H9 (cell line): ENCODE results near the gene PDE8A. TPM values are rescaled to one million over a fixed set of nuclear protein-coding genes. Genes with fewer than 3 reads are reported as not detected.

Source experiments
- DNase-seq: peaks from one replicate; pipeline ENCODE4 v3.0.0-alpha.2; 2017
- H2AFZ ChIP-seq: one replicate; pipeline ENCODE4 v1.6.1; 2013; ENCODE audit warnings: mild to moderate bottlenecking, low read length, control low read depth, moderate library complexity
- H2AK5ac ChIP-seq: 2 replicates; pipeline ENCODE4 v1.6.1; 2013; ENCODE audit warnings: low read length, control low read depth, mixed read lengths; ENCODE audit not compliant: insufficient read length
- H2BK120ac ChIP-seq: one replicate; pipeline ENCODE4 v1.6.1; 2013; ENCODE audit warnings: low read depth, mild to moderate bottlenecking, low read length, control low read depth, inconsistent platforms; ENCODE audit not compliant: poor library complexity, severe bottlenecking
- H2BK12ac ChIP-seq: 2 replicates; pipeline ENCODE4 v1.6.1; 2013; ENCODE audit warnings: low read length, control low read depth, mixed read lengths, low read depth; ENCODE audit not compliant: insufficient read length
- H2BK15ac ChIP-seq: 2 replicates; pipeline ENCODE4 v1.6.1; 2013; ENCODE audit warnings: low read depth, low read length, control low read depth
- H2BK20ac ChIP-seq: one replicate; pipeline ENCODE4 v1.6.1; 2013; ENCODE audit warnings: low read depth, mild to moderate bottlenecking, low read length, control low read depth, inconsistent platforms; ENCODE audit not compliant: poor library complexity, severe bottlenecking
- H2BK5ac ChIP-seq: 2 replicates; pipeline ENCODE4 v1.6.1; 2013; ENCODE audit warnings: low read length, control low read depth, mixed read lengths; ENCODE audit not compliant: insufficient read length
- H3K14ac ChIP-seq: 2 replicates; pipeline ENCODE4 v1.6.1; 2013; ENCODE audit warnings: low read length, control low read depth; ENCODE audit not compliant: insufficient read depth
- H3K18ac ChIP-seq: 2 replicates; pipeline ENCODE4 v1.6.1; 2013; ENCODE audit warnings: low read depth, mild to moderate bottlenecking, mixed read lengths, low read length, control low read depth; ENCODE audit not compliant: insufficient read length
- H3K23ac ChIP-seq: 2 replicates; pipeline ENCODE4 v1.6.1; 2013; ENCODE audit warnings: low read length, control low read depth, mixed read lengths, low read depth; ENCODE audit not compliant: insufficient read length
- H3K23me2 ChIP-seq: 2 replicates; pipeline ENCODE4 v1.6.1; 2013; ENCODE audit warnings: low read depth, mild to moderate bottlenecking, mixed read lengths, low read length, control low read depth; ENCODE audit not compliant: insufficient read length, poor library complexity, severe bottlenecking
- H3K27ac ChIP-seq: 2 replicates; pipeline ENCODE4 v1.5.1; 2013; ENCODE audit warnings: low read length, control low read depth, mixed read lengths, low read depth; ENCODE audit not compliant: insufficient read length
- H3K27me3 ChIP-seq: 2 replicates; pipeline ENCODE4 v1.6.1; 2013; ENCODE audit warnings: low read length, control low read depth, inconsistent platforms; ENCODE audit not compliant: insufficient read depth
- H3K4ac ChIP-seq: 2 replicates; pipeline ENCODE4 v1.6.1; 2013; ENCODE audit warnings: low read depth, mild to moderate bottlenecking, control low read depth, inconsistent platforms, low read length, moderate library complexity
- H3K4me1 ChIP-seq: 2 replicates; pipeline ENCODE4 v1.6.1; 2013; ENCODE audit warnings: low read length, control low read depth, inconsistent platforms; ENCODE audit not compliant: insufficient read depth
- H3K4me2 ChIP-seq: 2 replicates; pipeline ENCODE4 v1.6.1; 2013; ENCODE audit warnings: low read length, control low read depth, mixed read lengths; ENCODE audit not compliant: insufficient read length, insufficient read depth
- H3K56ac ChIP-seq: 2 replicates; pipeline ENCODE4 v1.6.1; 2013; ENCODE audit warnings: low read depth, mild to moderate bottlenecking, mixed read lengths, low read length, control low read depth; ENCODE audit not compliant: insufficient read length
- H3K79me1 ChIP-seq: 2 replicates; pipeline ENCODE4 v1.6.1; 2013; ENCODE audit warnings: low read depth, mild to moderate bottlenecking, moderate library complexity, low read length, control low read depth, inconsistent platforms; ENCODE audit not compliant: insufficient read depth, poor library complexity, severe bottlenecking
- H3K79me2 ChIP-seq: 2 replicates; pipeline ENCODE4 v1.6.1; 2013; ENCODE audit warnings: low read length, control low read depth, inconsistent platforms; ENCODE audit not compliant: insufficient read depth
- H3K9ac ChIP-seq: 2 replicates; pipeline ENCODE4 v1.6.1; 2013; ENCODE audit warnings: low read length, control low read depth, mixed read lengths; ENCODE audit not compliant: insufficient read length; ENCODE audit errors: extremely low read depth
- H3K9me3 ChIP-seq: one replicate; pipeline ENCODE4 v1.6.1; 2013; ENCODE audit warnings: low read depth, low read length, inconsistent platforms; ENCODE audit not compliant: control insufficient read depth
- H3T11ph ChIP-seq: one replicate; pipeline ENCODE4 v1.6.1; 2013; ENCODE audit warnings: mild to moderate bottlenecking, low read length, control low read depth, inconsistent platforms
- H4K20me1 ChIP-seq: one replicate; pipeline ENCODE4 v1.6.1; 2013; ENCODE audit not compliant: control insufficient read depth, insufficient read length, insufficient read depth
- H4K5ac ChIP-seq: 2 replicates; pipeline ENCODE4 v1.6.1; 2013; ENCODE audit warnings: low read depth, mild to moderate bottlenecking, mixed read lengths, low read length, control low read depth; ENCODE audit not compliant: insufficient read length
- H4K8ac ChIP-seq: replicated peaks from 2 replicates; pipeline ENCODE4 v1.6.1; 2013; ENCODE audit warnings: low read length, control low read depth, mixed read lengths, low read depth; ENCODE audit not compliant: insufficient read length
- H4K91ac ChIP-seq: 2 replicates; pipeline ENCODE4 v1.6.1; 2013; ENCODE audit warnings: low read depth, mild to moderate bottlenecking, moderate library complexity, mixed read lengths, low read length, control low read depth; ENCODE audit not compliant: insufficient read length
- H3K27ac Mint-ChIP-seq, 3 experiments: 2 replicates in 2 of 3; 3 replicates in 1 of 3; pipeline ENCODE4 v1.8.0; 2020 to 2021; ENCODE audit warnings: mixed read lengths in 3 of 3, mild to moderate bottlenecking in 1 of 3, moderate library complexity in 1 of 3
- H3K27me3 Mint-ChIP-seq: 2 replicates; pipeline ENCODE4 v1.8.0; 2021; ENCODE audit warnings: low read depth, mild to moderate bottlenecking, moderate library complexity, mixed read lengths
- H3K36me3 Mint-ChIP-seq, 3 experiments: 2 replicates in 2 of 3; 3 replicates in 1 of 3; pipeline ENCODE4 v1.8.0; 2020 to 2021; ENCODE audit warnings: low read depth in 3 of 3, mixed read lengths in 3 of 3; ENCODE audit not compliant: insufficient read depth in 1 of 3
- H3K4me1 Mint-ChIP-seq, 2 experiments: 2 replicates each; pipeline ENCODE4 v1.8.0; 2020; ENCODE audit warnings: mixed read lengths in 2 of 2
- H3K4me3 Mint-ChIP-seq, 2 experiments: 2 replicates in 1 of 2; 3 replicates in 1 of 2; pipeline ENCODE4 v1.8.0; 2020 to 2021; ENCODE audit warnings: mild to moderate bottlenecking in 2 of 2, mixed read lengths in 2 of 2, moderate library complexity in 1 of 2
- H3K9me3 Mint-ChIP-seq, 2 experiments: 2 replicates in 1 of 2; 3 replicates in 1 of 2; pipeline ENCODE4 v1.8.0; 2020; ENCODE audit warnings: mild to moderate bottlenecking in 2 of 2, mixed read lengths in 2 of 2, moderate library complexity in 1 of 2
- WGBS: extraction: QIAGEN DNeasy Blood & Tissue Kit; methylation state at CpG from one replicate; pipeline ENCODE4 v1.1.7; 2013; ENCODE audit warnings: missing lambda C conversion rate, low lambda C conversion rate, mixed read lengths; ENCODE audit not compliant: insufficient read length; ENCODE audit errors: extremely low coverage; 5-methylcytosine and 5-hydroxymethylcytosine counted together
- total RNA-seq: library from RNA; stranded (reverse); gene quantifications from 2 replicates; pipeline ENCODE4 v1.2.1, GENCODE V29; 2021
- TF ChIP-seq, protein P1 (sequence below): fragments of 200-600 bp; sonication (generic); conservative IDR thresholded peaks from 3 replicates; pipeline ENCODE4 v1.8.0; 2021; ENCODE audit warnings: antibody characterized with exemption, mild to moderate bottlenecking

The PDE8A gene
- total RNA-seq, 1 experiment from 2014 or later, result 9.3 TPM

- Histone ChIP-seq H3T11ph (no peak overlapping the region), H2BK20ac (no peak overlapping the region), H3K14ac (no peak overlapping the region), H3K18ac (no peak overlapping the region), H3K9me3 (no peaks in the 10 kb centered on the region), H3K9ac (no peak overlapping the region), H3K79me1 (no peaks in the 10 kb centered on the region), H3K56ac (no peak overlapping the region), H4K20me1 (no peaks in the 10 kb centered on the region), H2AFZ (no peak overlapping the region), H2BK5ac (no peak overlapping the region), H3K23me2 (no peaks in the 10 kb centered on the region), H3K27ac (no peak overlapping the region), H3K4ac (no peak overlapping the region), H2BK120ac (no peak overlapping the region), H2BK15ac (no peak overlapping the region), H4K91ac (no peak overlapping the region), H4K5ac (no peak overlapping the region), H4K8ac (no peak overlapping the region), H3K27me3 (no peaks in the 10 kb centered on the region), H3K4me1 (no peaks in the 10 kb centered on the region), H2AK5ac (no peak overlapping the region), H2BK12ac (no peak overlapping the region), H3K79me2 (no peaks in the 10 kb centered on the region), H3K4me2 (no peak overlapping the region), H3K23ac (no peak overlapping the region)
- Mint-ChIP-seq H3K27ac (no peak overlapping the region), H3K4me3 (no peak overlapping the region), H3K27me3 (no peaks in the 10 kb centered on the region), H3K9me3 (no peaks in the 10 kb centered on the region), H3K4me1 (peaks cover 9 to 16% of the 10 kb centered on the region in 2 experiments; a peak in 2 of 4 replicates), H3K36me3 (no peaks in the 10 kb centered on the region)
- no peak for DNase-seq
- WGBS, result no CpG with 5 or more reads among the region's 5 CpGs
- TF ChIP-seq, protein P1, sequence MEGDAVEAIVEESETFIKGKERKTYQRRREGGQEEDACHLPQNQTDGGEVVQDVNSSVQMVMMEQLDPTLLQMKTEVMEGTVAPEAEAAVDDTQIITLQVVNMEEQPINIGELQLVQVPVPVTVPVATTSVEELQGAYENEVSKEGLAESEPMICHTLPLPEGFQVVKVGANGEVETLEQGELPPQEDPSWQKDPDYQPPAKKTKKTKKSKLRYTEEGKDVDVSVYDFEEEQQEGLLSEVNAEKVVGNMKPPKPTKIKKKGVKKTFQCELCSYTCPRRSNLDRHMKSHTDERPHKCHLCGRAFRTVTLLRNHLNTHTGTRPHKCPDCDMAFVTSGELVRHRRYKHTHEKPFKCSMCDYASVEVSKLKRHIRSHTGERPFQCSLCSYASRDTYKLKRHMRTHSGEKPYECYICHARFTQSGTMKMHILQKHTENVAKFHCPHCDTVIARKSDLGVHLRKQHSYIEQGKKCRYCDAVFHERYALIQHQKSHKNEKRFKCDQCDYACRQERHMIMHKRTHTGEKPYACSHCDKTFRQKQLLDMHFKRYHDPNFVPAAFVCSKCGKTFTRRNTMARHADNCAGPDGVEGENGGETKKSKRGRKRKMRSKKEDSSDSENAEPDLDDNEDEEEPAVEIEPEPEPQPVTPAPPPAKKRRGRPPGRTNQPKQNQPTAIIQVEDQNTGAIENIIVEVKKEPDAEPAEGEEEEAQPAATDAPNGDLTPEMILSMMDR, result no peak
Measured at GRCh38 chr15:85007137-85007536, 25.5 kb downstream of the PDE8A start.
